Stimulated activated CD8-positive, alpha-beta memory T cell treated with anti-CD3 and anti-CD28 coated beads, Interleukin-4, amount 100 ng/mL, for 24 hours (primary cell): ENCODE results near the gene OLFM1.

Experiments used
- DNase-seq: peaks from one replicate; pipeline ENCODE4 v3.0.0-alpha.2; 2020; ENCODE audit warnings: low read depth

OLFM1 gene

DNA sequence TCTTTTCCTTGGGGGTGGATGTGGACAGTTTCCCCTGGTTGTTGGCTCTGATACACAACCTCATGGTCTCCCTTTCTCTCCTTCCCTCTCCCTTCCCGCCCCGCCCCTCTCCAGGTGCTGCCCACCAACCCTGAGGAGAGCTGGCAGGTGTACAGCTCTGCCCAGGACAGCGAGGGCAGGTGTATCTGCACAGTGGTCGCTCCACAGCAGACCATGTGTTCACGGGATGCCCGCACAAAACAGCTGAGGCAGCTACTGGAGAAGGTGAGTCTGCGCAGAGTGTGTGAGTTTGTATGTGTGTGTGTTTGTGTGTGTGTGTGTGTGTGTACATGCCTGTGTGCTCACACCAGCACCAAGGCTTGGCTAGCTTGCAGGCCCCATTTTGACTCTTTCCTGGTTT, 2.6 kb downstream of the OLFM1 start:
- DNase-seq = no peak

DNA sequence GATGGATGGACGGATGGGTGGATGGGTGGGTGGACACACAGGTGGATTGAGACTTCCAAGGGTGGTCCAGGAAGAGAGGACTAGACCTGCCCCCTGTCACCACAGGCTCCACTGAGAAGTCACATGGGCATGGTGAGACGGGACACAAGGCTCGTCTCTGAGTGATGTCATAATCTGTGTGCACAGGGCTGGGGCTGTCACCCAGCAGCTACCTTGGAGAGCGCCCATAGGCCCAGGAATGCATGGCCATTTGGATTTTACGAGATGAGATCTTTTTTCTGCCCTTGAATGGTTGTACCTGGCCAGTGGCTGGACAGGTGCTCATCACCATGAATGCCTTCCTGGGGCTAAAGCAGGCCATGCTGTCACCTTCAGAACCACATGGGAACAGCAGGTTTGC, 3.1 kb downstream of the OLFM1 start:
- DNase-seq = no peak

DNA sequence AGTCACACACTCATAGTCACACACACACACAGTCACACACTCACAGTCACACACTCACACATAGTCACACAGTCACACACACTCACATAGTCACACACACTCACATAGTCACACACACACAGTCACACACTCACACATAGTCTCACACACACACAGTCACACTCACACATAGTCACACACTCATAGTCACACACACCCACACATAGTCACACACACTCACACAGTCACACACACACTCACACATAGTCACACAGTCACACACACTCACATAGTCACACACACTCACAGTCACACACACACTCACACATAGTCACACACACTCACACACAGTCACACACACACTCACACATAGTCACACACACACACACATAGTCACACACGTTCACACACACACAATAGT, 4.1 kb downstream of the OLFM1 start:
- no peak for DNase-seq

DNA sequence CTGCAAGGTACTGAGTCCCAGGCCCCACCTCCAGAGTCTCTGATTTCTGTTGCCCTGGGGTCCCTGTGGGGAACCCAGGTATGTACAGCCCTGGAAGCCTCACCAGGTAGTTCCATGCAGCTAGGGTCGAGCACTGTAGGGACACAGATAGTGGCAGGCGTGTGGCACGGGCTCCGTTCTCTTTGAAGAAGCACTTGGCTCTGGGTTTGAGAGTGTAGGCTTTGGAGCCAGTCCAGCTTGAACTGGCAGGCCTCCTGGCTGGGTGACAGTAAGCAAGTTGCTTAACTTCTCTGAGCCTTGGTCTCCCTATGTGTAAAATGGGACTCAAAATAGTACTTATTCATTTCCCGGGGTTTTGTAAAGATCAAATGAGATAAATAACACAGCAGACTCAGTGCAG, 5.6 kb downstream of the OLFM1 start:
- DNase-seq = no peak

DNA sequence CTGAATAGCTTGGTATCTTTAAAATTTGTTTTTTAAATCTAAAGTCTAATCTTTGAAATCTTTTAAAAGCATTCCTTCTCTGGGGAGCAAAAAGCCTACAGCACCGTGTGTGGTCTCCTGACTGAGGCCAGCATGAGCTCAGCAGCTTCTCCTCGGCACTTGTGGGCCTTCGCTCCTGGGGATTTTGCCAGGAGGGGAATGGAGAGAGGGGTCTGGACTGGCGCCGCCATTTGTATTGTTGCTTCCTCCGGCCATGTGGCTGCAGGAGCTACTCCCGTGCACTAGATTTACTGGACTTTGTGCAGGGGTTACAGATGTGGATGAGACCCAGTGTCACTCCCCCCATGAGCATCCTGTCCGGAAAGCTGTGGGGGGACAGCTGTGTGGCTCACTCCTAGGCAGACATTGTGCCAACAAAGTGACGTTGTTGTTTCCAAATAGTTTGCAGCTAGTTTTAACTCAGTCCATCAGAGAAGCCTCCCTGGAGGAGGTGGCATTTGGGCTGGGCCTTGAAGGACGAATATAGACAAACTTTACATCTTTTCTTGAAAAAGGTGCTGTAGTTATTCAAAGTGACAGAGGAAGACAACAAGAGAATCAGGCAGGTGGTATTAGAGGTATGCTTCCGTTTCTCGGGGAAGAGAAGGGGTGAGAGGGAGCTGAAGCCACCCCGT, 6.6 kb downstream of the OLFM1 start:
- DNase-seq = no peak

- DNase-seq = no peak
Observed at GRCh38 chr9:135095470-135096407, 8.3 kb downstream of the OLFM1 start.

DNA sequence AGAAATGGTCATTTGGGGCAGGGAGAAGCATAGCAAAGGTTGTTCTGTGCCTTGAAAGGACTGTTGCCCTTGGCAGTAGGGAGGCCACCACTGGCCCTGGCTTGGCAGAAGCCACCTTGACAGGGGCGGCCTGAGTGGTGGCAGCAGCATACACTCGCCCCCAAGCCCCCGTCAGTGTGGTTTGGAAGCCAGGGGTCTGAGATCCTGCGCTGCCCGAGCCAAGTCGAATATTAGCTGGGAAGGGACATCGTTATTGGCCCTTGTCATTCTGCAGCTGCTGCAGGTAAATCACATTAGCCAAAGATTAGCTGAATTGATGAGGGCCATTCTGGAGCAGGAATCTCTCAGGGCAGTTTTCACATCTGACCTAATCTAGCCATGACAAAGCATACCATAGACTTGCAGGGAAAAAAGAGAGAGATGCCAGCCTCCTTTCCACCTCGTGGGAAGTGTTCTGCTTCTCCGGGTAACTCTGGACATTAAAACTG, 9.0 kb downstream of the OLFM1 start:
- no peak for DNase-seq

GRCh38 chr9:135098400-135099105, 11.1 kb downstream of the OLFM1 start:
- DNase-seq = no peak

- DNase-seq = no peak
Observed at GRCh38 chr9:135099574-135099973, 12.1 kb downstream of the OLFM1 start.

DNA sequence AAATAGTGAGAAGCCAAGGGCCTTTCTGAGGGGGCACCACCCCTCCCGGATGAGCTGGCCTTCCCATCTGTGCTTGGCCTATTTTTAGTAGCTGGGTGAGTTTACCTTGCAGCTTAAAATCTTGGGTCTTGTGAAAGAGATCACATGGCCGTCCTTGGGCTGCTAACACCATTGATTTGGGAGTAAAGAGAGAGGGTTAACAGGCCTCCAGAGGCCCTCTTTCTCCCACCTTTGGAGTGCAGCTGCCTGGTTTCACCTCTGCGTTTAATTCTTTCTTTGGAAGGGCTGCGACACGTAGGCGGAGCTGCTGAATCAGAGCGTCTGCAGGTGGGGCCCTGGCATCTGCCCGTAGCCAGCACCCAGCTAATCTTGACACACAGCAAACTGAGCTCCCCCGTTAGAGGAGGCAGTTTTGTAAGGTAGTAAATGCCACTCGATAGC, 12.8 kb downstream of the OLFM1 start:
- DNase-seq = no peak

DNA sequence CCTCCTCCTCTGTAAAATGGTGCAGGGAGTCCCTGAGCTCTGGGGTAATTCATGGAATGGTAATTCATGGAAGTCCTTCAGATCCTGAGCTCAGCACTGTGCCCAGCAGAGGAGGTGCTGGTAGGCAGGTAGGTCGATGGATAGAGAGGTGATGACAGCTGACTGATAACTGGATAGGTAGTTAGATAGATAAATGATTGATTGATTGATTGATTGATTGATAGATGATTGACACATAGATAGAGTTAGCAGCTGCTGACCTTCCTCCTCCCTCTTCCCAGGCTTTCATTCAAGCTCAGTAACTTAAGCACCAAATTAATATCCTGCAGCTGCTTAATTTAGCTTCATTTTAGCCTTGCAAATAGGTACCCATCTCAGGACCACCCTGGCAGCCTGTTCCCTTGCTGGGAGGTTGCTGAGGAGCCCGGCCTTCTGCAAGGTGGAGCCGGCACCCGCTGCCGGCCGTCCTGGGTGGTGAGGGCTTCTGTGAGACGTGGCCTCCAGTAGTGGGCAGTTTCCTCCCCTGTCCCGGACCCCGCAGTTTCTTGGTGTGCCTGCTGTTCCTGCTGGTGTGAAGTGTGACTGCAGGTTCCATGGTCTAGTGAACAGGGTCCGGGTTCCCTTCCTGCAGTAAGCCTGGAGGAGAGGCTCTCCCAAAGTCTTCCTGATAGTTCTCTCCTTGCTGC, 13.4 kb downstream of the OLFM1 start:
- DNase-seq = no peak

- DNase-seq = no peak
Observed at GRCh38 chr9:135101486-135101885, 14.0 kb downstream of the OLFM1 start.

- no peak for DNase-seq
Observed at GRCh38 chr9:135101926-135102325, 14.5 kb downstream of the OLFM1 start.

DNA sequence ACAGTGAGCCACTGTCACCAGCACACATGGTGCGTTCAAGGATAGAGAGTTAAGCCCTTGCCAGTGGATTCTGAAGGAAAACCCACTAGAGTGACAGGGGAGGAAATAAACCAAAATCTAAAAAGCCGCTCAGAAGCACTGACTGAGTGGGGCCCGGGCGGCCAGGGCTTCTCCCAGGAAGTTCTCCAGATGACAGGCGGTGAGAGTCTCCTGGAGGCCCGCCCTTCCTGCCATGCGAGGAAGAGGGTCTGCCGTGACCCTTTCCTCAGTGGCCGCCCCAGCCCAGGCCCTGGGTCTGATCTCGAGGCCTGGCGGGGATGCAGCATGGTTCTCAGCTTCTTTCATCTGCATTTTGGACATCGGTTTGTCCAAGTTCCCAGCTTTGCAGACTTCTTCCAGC, 14.9 kb downstream of the OLFM1 start:
- DNase-seq = no peak

- DNase-seq = no peak
Observed at GRCh38 chr9:135103001-135103446, 15.6 kb downstream of the OLFM1 start.

- DNase-seq = no peak
Observed at GRCh38 chr9:135103931-135104639, 16.6 kb downstream of the OLFM1 start.

- DNase-seq = no peak
Observed at GRCh38 chr9:135104761-135105160, 17.3 kb downstream of the OLFM1 start.

- no peak for DNase-seq
Observed at GRCh38 chr9:135105211-135105745, 17.8 kb downstream of the OLFM1 start.

GRCh38 chr9:135105938-135106491, 18.5 kb downstream of the OLFM1 start:
- no peak for DNase-seq

DNA sequence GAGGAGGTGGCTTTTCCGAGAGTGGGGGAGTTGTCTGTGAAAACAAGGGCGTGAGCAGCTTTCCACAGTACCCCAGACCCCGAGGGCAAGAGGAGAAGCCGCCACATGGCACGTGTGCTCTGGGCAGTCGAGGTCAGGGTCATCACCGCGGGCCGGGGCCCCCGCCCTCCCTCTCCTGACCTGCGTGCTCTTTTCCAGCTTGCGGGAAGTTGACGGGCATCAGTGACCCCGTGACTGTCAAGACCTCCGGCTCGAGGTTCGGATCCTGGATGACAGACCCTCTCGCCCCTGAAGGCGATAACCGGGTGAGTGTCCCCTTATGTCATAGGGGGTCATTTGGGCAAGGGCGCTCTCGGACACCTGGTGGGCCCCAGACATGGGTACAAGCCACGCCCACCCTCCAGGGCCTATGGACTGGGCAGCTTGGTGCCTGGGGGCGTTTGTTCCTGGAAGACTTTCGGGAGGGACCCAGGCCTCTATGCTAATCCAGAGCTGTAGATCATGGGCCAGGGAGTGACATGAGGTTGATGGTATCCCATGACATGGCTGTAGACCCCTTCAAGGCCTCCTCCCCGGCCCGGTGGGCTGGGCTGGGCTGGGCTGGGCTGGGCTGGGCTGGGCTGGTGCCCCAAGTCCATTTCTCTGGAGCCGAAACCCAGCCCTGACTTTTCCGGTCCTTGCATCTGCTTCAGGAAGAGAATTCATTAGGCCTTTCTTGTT, 19.2 kb downstream of the OLFM1 start:
- DNase-seq = no peak
